Right hindlimb (tissue), 1 donor: ENCODE measurements around the gene ATXN7L1.

Experiments used
- DNase-seq: peaks from one replicate; pipeline ENCODE4 v3.0.0-alpha.2; 2018

Gene ATXN7L1

DNA sequence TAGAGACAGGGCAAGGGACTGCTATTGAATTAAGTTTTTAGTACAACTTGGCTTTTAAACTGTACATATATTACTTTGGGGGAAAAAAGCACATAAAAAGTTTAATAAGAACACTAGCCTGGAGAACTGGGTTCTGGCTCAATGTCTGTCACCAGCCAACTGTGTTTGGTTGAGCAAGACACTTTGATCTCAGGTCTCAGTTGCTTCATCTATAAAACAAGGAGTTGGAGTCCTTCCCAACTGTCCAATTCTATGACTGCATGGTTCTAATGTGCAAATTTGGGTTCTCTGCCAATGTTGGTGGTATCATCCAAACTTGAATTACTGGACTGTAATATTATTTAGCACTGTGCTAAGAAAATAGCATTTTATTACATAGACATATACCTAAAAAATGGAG, 50.3 kb downstream of the ATXN7L1 start:
- DNase-seq, result no peak

DNA sequence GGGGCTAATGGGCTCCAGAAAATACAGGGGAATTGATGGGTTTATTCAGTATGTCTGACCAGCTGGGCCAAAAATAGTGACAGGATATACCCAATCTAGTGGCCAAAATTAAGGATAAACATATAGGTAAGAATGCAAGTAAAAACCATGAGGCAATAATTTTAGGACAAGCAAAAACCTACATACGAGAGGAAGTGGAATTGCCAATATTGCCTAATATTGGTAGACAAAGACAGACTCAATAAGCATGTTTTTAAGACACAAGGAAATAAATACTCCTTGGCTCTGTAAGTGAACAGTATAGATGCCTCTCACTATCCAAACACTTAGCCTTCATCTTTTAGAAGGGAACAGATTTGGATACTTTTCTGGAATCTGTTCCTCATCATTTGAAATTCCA, 51.0 kb downstream of the ATXN7L1 start:
- DNase-seq, result no peak

DNA sequence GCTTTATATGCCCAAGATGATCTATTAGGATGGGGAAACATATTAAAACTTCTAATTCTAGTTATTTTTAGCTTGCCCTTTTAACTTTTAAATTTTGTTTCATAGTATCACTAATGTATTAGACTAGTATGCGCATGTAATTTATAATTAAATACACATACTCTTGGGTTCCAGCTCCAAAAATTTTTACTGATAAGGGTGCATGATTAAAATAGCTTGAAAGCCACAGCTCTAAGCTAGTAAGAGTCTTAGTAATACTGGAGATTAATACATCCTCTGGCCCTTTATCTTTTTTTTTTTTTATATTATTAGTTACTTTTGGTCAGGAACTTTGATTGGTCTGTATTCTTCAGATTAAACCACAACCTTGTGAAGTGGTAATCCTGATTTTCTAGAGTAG, 53.6 kb downstream of the ATXN7L1 start:
- no peak for DNase-seq

DNA sequence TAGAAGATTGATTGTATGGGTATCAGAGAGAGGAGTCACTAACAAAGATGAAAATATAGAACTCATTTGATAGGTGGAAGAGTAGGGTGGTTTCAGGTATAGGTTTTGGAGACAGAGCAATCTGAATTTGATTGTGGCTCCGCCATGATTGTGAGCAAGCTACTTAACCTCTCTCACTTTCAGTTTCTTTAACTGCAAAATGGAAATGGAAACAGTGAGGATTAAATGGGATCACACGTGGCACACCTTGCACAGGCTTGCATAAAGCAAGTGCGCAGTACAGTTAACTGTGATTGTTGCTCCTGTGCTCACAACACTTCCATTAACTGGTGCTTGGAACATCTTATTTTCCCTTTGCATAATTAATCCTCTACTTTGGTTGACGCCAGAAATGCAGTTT, 54.9 kb downstream of the ATXN7L1 start:
- no peak for DNase-seq

DNA sequence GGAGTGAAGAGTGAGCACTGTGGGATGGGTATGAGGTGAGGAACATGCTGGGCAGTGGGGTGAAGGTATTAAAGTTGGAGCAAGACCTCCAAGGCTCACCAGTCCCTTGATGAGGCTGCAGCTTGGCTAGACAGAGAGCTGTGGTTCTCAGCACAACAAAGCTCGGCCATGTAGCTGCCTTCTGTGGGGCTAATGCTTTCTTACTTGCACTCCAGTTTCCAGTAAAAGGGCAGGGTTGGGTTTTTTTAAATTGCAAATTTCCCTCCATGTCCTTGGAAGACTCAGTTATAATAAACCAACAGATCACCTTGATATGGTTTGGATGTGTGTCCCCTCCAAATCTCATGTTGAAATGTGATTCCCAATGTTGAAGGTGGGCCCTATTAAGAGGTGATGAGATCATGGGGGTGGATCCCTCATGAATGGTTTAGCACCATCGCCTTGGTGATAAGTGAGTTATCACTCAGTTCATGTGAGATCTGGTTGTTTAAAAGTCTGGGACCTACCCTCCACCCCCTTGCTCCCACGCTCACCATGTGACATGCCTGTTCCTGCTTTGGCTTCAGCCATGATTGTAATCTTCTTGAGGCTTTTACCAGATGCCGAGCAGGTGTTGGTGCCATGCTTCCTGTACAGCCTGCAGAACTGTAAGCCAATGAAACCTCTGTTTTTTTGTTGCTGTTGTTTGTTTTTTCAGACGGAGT, 55.9 kb downstream of the ATXN7L1 start:
- no peak for DNase-seq

DNA sequence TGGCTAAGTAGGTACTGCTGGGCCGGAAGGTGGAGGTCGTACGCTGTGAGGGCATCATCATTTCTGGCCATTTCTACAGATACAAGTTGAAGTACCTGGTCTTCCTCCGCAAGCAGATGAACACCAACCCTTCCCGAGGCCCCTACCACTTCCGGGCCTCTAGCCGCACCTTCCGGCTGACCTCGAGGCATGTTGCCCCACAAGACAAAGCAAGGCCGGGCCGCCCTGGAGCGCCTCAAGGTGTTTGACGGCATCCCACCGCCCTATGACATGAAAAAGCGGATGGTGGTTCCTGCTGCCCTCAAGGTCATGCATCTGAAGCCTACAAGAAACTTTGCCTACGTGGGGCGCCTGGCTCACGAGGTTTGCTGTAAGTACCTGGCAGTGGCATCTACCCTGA, 56.8 kb downstream of the ATXN7L1 start:
- DNase-seq, result no peak

DNA sequence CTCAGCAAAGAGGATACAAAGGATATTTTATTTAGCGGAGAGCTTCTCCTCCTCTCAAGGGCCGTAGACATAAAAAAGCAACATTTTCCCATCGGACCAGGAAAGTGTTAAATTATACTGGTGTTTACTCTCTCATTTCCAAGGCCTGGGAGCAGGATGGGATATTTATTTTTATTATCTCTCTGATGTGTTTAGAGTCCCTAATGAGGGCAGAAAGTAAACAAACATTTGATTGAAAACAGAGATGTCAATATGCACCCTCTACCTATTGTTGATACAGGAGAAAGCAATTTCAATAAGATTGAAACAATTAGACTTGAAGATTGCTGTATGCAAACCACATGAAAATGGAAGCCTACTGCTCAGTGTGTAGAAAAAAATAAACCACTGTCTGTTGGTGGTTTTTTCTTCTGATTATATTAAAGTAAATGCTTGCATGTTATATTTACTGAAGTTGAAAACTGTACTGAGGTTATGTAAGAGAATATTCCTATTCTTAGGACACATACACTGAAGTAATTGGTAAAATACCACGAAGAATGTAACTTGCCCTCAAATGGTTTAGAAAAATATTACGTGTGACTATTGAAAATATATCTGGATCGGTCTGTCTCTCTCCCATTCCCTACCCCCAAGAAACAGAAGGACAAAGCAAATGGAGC, 59.3 kb downstream of the ATXN7L1 start:
- no peak for DNase-seq

DNA sequence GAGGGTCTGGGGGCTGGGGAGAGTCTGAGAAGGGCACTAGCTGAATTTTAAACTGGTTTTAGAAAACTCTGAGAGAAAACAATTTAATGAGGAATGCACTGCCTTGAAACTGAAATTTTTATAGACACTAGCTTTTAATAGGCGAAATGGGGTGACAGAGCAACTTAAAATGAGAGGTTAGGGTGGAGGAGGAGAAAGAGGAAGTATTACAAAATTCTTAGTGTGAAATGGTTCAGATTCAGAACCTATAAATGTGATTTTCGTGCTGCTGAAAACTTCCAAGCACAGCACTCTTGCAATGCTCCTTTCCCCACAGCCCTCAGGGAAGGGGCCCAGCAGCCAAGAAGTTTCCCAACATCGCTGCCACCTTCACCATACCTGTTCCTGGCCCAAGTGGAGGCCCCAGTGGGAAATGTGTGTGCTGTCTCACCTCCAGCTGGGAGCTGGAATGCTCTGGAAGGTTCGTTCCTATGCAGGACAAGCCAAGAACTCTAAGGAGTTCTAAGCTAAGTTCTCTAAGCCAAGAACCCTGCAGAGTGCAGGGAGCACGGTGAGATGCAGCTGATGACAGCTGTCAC, 60.0 kb downstream of the ATXN7L1 start:
- no peak for DNase-seq

DNA sequence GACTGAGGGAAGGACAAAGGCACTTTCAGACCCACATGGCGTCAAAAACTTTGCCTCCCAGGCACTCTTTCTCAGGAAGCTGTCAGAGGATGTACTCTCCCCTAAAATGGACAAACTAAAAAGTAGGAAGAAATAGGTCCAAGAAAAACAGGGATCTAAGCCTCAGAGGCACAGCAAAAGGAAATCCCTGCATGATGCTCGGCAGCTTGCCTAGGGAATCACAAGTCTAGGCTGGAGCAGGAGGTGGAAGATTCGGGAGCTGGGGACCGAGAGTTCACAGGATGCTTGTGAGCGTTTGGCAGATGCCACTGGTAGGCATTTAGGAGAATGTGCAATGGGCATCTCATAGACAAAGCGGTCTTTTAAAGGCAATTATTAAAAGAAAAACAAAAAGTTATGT, 60.8 kb downstream of the ATXN7L1 start:
- DNase-seq, result no peak

DNA sequence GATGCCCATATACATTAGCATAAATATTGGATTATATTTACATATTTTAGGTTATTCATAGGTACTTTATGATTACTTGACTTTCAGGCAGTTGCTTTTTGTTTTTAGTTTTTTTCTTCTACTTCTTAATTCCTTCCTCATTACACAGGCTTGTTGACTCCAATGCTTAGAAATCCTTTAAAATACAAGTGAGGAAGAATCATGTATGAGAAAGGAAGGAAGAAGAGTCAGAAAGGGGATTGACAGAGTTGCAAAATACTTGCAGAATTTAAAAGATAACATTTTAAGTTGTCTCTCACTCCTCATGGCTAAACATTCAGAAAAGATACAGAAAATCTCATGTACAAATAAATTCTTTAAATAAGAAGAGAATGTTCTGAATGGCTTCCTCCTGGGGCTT, 61.9 kb downstream of the ATXN7L1 start:
- no peak for DNase-seq

DNA sequence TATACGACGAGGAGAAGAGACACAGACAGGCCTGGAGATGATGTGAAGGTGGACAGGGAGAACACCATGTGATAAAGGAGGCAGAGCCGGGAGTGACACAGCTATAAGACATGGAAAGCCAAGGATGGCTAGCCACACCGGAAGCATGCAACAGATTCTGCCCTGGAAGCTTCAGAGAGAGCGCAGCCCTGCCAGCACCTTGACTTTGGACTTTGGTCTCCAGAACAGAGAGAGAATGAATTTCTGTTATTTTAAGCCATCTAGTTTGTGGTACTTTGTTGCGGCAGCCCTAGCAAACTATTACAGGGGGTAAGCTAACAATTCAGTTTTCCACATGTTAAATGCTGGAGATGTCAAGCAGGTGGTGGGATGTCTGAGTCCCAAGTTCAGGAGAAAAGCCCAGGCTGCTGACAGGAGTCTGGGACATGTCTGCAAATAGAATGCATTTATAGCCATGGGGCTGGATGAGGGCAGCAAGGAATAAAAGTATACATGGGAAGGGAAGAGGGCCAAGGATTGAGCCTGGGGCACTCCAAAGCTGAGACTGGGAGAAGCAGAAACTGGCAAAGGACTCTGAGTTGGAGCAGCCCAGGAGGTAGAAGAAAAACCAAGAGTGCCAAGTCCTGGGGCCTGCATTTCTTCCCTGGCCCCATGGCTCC, 65.1 kb downstream of the ATXN7L1 start:
- DNase-seq, result no peak

DNA sequence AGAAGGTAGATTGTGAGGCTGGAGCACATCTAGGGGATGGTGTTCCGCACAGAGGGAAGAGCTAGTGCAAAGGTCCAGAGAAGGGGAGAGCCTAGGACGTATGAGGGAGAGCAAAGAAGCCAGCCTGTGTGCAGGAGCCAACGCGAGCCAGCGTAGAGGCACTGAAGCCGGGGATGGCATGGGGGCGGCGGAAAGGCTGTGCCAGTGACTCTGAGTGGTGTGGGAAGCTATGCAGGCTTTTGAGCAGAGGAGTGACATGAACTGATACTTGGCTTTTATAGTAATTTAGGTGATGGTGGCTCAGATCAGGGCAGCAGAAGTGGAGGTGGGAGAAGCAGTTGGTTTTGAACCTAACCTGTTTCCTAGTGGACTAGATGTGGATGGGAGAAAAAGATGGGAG, 65.8 kb downstream of the ATXN7L1 start:
- DNase-seq, result no peak

DNA sequence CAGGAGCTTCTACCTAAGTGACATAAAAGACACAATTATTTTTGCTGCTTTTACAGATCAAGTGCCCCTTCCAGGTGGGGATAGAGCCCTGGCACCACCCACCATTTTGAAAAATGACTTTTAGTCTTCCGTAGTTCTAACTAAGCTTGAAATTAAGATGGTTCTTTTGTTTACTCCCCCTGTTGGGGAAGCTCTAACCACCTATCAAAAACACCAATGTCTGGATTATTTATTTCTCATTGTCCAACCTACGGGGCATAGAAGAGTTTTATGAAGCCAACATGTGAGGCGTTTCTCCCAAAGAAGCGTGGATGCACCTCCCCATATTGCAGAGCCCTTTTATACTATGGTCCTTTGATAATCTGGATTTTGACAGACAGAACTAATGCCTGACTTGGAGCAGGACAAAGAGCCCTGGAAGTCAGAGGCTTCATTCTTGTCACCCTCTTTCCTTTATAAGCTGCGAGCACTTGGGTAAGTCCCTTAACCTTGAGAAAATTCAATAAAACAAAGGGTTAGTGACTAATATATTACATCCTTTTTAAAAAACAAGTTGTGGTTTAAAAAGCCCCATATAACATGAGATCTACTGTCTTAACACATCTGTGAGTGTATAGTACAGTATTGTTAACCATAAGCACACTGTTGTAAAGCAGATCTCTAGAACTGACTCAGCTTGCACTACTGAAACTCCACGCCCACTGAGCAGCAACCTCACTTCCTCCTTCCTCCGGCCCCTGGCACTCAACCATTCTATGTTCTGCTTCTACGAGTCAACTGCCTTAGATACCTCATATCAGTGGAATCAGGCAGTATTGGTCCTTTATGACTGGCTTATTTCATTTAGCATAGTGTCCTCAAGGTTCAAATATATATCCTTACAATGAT, 67.5 kb downstream of the ATXN7L1 start:
- DNase-seq, result no peak

DNA sequence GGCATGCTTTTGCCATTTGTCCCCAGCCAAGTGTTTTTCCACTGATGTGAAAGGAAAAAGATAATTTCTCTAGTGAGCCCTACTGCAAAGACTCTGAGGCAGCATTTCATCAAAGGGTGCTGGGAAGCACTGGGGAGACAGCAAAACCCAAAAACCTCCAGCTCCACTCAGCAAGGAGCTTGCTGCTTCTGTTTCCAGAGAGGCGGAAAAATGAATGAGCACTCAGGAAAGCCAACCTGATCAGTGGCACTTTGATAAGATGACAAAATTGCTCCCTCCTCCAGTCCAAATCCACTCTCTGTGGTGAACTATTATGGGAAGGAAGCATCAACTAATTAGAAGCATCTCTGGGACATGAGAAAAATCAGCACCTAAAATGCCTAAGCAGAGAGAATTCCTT, 68.2 kb downstream of the ATXN7L1 start:
- DNase-seq, result no peak

DNA sequence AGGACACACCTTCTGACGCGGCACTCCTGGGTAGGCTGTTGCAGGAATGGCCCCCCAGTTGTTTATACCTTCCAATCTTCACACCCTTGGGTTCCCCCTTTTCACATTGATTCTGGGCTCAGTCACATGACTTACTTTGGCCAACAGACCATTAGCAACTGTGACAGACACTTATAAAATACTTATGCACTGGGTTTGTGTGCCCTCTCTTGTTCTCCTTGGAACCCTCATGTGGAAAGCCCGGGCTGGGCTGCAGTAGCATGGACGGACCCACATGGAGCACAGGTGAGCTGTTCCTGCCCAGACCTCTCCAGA, 69.0 kb downstream of the ATXN7L1 start:
- DNase-seq, result no peak

DNA sequence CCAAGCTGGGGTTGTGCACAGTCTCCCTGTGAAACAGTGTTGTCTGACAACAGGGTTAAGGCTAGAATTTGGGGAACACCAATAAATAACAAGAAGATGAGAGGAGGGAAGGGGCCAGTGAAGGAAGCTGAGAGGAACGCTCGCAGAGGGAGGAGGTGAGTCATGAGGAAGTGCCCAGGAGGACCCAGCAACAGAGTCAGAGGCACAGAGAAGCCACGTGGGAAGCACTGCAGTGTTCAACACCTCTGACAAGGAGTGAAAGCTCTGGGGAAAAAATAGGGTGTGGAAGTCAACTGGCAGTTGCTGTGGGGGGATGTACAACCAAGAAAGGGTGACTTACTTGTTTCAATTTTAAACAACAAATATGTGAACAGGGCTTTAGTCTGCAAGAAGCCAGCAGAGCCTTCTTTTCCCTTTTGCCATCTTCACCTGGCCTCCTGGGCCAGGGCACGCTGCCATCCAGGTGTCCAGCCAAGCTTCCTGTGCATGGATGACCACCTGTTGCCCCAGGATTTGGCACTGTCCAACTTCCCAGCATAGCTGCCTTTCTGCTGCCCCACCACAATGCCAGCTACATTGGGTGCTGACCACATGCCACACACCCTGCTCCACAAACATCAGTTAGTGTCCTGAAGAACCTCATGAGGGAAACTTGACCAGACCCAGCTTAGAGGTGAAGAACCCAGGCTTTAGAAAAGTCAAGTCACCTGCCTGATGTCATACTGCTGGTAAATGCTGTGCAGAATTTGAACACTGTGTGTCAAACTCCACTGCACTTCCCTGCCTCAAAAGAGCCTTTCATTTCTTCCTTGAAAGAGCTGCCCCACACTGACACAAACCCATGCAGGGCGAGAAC, 69.6 kb downstream of the ATXN7L1 start:
- DNase-seq, result no peak

DNA sequence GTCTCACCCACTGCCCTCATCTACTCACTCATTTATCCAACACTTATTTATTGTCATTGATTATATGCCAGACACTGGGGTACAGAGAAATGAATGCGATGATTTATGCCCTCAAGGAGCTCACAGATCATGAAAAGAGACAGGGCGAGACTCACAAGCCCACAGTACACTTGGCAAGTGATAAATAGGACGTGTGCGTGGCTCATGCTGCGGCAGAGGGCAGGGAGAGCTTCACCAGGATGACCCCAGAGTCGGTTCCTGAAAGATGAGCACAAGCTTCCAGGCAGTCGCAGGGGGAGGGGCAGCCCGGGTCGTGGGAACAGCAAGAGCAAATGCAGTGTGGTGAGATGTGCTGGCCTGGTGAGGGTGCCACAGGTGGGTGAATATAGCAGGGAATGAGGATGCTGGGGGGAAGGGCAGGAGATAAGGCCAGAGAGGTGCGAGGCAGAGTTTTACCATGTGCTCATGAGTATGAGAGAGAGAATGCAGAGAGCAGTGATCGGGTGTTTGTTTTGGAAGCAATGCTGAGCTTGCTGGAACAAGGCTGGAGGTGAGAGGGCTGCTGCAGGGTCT, 70.9 kb downstream of the ATXN7L1 start:
- DNase-seq, result no peak

DNA sequence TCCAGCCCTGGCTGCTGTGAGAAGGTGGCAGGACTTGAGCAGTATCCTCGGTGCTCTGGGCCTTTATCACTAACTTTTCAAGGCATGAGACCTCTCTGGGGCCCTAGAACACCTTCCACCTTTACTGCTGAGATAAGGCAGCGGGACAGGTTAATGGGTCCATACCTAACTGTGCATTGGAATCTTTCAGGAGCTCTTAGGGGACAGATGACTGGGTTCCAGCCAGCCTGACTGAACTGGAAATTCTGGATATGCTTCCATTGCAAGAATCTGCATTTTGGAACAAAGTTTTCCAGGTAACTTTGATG, 73.0 kb downstream of the ATXN7L1 start:
- no peak for DNase-seq

DNA sequence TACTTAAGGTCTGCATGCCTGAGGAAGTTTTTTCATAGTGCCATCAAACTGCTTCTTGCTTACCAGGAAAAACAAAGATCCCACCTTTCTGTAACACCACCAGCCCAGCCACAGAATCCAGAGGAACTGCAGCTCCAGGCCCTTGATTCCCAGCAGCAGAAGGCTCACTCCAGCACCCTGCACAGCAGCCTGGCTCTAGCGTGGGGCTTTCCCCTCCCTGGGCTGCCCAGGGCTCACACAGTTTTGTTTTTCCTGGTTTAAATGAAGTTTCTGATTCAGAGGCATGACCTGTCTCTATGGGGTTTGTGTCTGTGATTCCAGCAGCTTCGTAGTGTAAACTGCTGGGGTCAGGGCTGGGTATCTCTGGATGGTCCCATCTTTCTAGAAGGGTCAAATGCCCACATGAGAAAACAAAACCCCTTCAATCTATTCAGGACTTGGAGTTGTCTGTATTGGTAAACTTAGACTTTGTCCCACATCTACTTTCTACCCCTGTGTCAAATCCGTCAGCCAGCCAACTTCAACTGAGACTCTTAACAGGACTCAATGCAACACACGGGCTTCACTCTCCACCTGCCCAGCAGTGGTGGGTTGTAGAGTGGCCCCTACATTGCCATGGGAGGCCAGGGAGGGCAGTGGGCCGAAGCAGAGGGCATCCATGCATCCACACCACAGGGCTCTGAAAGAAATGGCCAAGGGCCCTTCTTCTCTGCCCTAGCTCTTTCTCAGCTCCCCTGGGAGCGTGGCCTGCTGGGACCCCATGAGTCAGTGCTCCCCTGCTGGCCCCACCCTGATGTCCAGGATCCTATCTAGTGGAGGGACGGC, 73.6 kb downstream of the ATXN7L1 start:
- no peak for DNase-seq

DNA sequence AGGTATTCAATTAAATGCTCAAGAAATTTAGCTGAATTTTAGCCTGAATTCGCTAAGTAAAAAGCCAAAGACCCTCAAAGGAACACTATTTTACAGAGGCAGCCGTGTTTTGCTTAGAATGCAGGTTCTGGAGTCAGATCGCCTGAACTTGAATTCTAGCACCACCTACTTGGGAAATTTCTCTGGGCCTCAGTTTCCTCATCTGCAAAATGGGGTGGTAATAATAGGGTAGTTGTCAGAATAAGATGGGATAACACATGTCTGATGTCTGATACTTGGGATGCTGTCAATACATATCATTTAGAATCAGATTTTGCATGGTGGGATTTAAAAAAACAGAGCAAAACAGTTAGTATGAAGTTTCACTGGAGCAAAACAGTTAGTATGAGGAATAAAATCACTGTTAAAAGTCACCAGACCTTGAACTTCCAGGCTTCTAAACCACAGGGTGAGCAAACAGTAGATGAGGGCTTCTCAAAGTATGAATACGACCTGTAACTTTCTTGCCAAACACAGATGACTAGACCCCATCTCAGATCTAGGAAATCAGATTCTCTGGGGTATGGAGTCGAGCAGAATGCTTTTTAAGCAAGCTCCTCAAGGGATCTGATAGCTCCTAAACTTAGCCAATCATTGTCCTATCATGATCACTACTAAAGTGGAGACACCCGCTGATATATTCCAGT, 75.4 kb downstream of the ATXN7L1 start:
- DNase-seq, result no peak
